Measurements from ENCODE around the gene FBXO42.

DNA sequence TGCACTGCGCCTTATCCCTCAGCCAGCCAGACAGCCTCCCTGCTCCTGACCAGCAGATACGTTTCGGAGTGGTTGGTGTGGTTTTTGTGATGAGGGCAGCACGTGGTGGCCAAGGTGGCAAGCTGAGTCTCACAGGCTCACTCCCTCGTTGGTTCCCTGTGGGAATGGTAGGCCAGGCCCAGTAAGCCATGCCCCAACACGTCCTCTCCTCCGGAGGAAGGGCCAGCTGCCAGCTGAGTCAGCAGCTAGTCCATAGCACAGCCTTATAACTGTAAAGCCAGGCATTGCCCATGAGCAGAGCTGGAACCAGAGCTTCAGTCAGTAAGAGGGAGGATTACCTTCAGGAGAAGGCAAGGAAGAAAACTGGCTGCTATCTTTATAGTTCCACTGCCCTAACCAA is 44.3 kb upstream of the FBXO42 start:
- TF ChIP-seq EZH2 (IDR thresholded peaks at IDR 0.05) (no peak), FOXP2 (optimal IDR thresholded peaks at IDR 0.05; ENCODE audit: control extremely low read depth, extremely low read length, insufficient read depth) (no peak), POLR2AphosphoS5 (IDR thresholded peaks at IDR 0.05; ENCODE audit: borderline replicate concordance, low read depth, low read length) (no peak)
